ENCODE measurements around the gene DENND1A. TPM values are rescaled to one million over a fixed set of nuclear protein-coding genes. Genes with fewer than 3 reads are reported as not detected.

Gene DENND1A
- total RNA-seq, 1 experiment from 2014 or later: 29.7 TPM

DNA sequence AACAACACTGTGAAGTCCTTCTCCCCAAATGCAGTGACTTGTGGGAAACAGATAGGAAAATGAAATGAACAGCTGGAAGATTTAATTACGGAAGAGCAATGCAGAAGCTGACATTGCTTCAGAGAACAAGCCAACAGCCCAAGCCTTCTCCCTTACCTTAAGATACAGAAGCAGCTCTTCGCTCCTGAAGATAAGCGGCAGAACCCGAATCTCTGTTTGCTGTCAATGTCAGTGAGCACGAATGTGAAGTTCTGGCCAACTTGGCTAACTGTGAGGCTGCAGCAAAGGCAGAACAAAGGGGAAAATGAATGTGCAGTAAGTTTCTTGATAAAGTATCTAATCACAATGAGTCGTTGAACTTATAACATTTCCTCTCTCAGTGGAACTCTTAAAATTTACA is 172.4 kb downstream of the DENND1A start:
- Histone ChIP-seq H3K36me3 (ENCODE audit: low read depth, low read length) (no peaks in the 10 kb centered on the region), H3F3A (ENCODE audit: low read length, unreplicated experiment) (no peaks in the 10 kb centered on the region), H3K79me2 (ENCODE audit: low read length) (no peaks in the 10 kb centered on the region), H3K27me3 (ENCODE audit: low read length) (no peaks in the 10 kb centered on the region), H3K9me3 (ENCODE audit: low read length) (no peaks in the 10 kb centered on the region), H4K20me1 (ENCODE audit: low read length) (no peaks in the 10 kb centered on the region), H3K4me2 (ENCODE audit: low read length) (no peak overlapping the region), H3K27ac (ENCODE audit: low read length) (no peak overlapping the region), H3K9me2 (replicated peaks; ENCODE audit: low read length) (no peaks in the 10 kb centered on the region), H3K9ac (ENCODE audit: low read length) (no peak overlapping the region), H3K4me3 (ENCODE audit: low read length) (no peak overlapping the region), H3K4me1 (ENCODE audit: insufficient read depth, low read length) (no peaks in the 10 kb centered on the region), H2AFZ (ENCODE audit: low read length) (no peak overlapping the region)
- DNase-seq (no peak), ATAC-seq (no peak)
- POLR2A ChIA-PET (ENCODE audit: unreplicated experiment): no interaction called here
- no peak for TF ChIP-seq EZH2phosphoT487 (IDR thresholded peaks at IDR 0.05; ENCODE audit: borderline replicate concordance, low read length)
- BruUV-seq (replicated peaks): no TSS peak
- CTCF ChIA-PET: interaction anchor here (0.6 kb wide), 1 partner anchor 522 kb away, joined by 4 read pairs; no protein-coding TSS in a partner anchor
- intact Hi-C loops (cut with micrococcal nuclease): no loop called here

- H3K27me3 ChIP-seq (ENCODE audit: low read length): no peaks in the 10 kb centered on the region
- no peaks in the 10 kb centered on the region for H4K20me1 ChIP-seq (ENCODE audit: low read length)
- TF ChIP-seq EZH2 (IDR thresholded peaks at IDR 0.05; ENCODE audit: low read length, unreplicated experiment): no peak
- no peak for TF ChIP-seq CTCF (conservative IDR thresholded peaks at IDR 0.05; ENCODE audit: low read depth, low read length)
- TF ChIP-seq EZH2phosphoT487 (IDR thresholded peaks at IDR 0.05; ENCODE audit: borderline replicate concordance, low read length): no peak
- no peaks in the 10 kb centered on the region for H3K4me1 ChIP-seq (ENCODE audit: insufficient read depth, low read length)
- H3K4me2 ChIP-seq (ENCODE audit: low read length): no peak overlapping the region
- BruUV-seq (replicated peaks): no TSS peak
- no peaks in the 10 kb centered on the region for H3K9me3 ChIP-seq (ENCODE audit: low read length)
- H2AFZ ChIP-seq (ENCODE audit: low read length): no peak overlapping the region
- no peaks in the 10 kb centered on the region for H3F3A ChIP-seq (ENCODE audit: low read length, unreplicated experiment)
- ChIA-PET CTCF (no interaction called here), POLR2A (ENCODE audit: unreplicated experiment) (no interaction called here)
- intact Hi-C loops (cut with micrococcal nuclease): no loop called here
- H3K9ac ChIP-seq (ENCODE audit: low read length): no peak overlapping the region
- no peak overlapping the region for H3K27ac ChIP-seq (ENCODE audit: low read length)
- ATAC-seq: no peak
- H3K79me2 ChIP-seq (ENCODE audit: low read length): no peaks in the 10 kb centered on the region
- DNase-seq: no peak
- no peaks in the 10 kb centered on the region for H3K9me2 ChIP-seq (replicated peaks; ENCODE audit: low read length)
- H3K4me3 ChIP-seq (ENCODE audit: low read length): no peak overlapping the region
- H3K36me3 ChIP-seq (ENCODE audit: low read depth, low read length): no peaks in the 10 kb centered on the region
Observed at GRCh38 chr9:123756484-123757106, 173.3 kb downstream of the DENND1A start.

GRCh38 chr9:123753669-123754258 is 176.2 kb downstream of the DENND1A start:
- Histone ChIP-seq H3K9me2 (replicated peaks; ENCODE audit: low read length) (no peaks in the 10 kb centered on the region), H3K4me1 (ENCODE audit: insufficient read depth, low read length) (no peaks in the 10 kb centered on the region), H3K27ac (ENCODE audit: low read length) (no peak overlapping the region), H3K36me3 (ENCODE audit: low read depth, low read length) (no peaks in the 10 kb centered on the region), H3F3A (ENCODE audit: low read length, unreplicated experiment) (no peaks in the 10 kb centered on the region), H3K4me3 (ENCODE audit: low read length) (no peak overlapping the region), H3K9ac (ENCODE audit: low read length) (no peak overlapping the region), H3K79me2 (ENCODE audit: low read length) (no peaks in the 10 kb centered on the region), H4K20me1 (ENCODE audit: low read length) (no peaks in the 10 kb centered on the region), H3K27me3 (ENCODE audit: low read length) (no peaks in the 10 kb centered on the region), H3K9me3 (ENCODE audit: low read length) (no peaks in the 10 kb centered on the region), H2AFZ (ENCODE audit: low read length) (no peak overlapping the region), H3K4me2 (ENCODE audit: low read length) (no peak overlapping the region)
- intact Hi-C loops (cut with micrococcal nuclease): no loop called here
- no peak for DNase-seq
- POLR2A ChIA-PET (ENCODE audit: unreplicated experiment): no interaction called here
- TF ChIP-seq EZH2phosphoT487 (IDR thresholded peaks at IDR 0.05; ENCODE audit: borderline replicate concordance, low read length) (no peak), EZH2 (IDR thresholded peaks at IDR 0.05; ENCODE audit: low read length, unreplicated experiment) (no peak), CTCF (conservative IDR thresholded peaks at IDR 0.05; ENCODE audit: low read depth, low read length) (no peak)
- CTCF ChIA-PET: no interaction called here
- no peak for ATAC-seq
- no TSS peak for BruUV-seq (replicated peaks)

Data from PC-3 (cell line).